CD4-positive, alpha-beta T cell (primary cell): ENCODE results near the gene ZDHHC20. TPM values are rescaled to one million over a fixed set of nuclear protein-coding genes. Genes with fewer than 3 reads are reported as not detected.

Experiments used
- ATAC-seq: fragments of 200-7000 bp; cut with Tn5 transposase; one replicate; pipeline ENCODE4 v1.10.0; 2022; ENCODE audit warnings: mild to moderate bottlenecking; ENCODE audit not compliant: poor library complexity
- CTCF ChIA-PET: fragments of 350-600 bp; sonication (Branson Sonifier 250); formaldehyde crosslinking; loops from one replicate; lab custom pipeline; 2021; ENCODE audit warnings: antibody characterized with exemption, inconsistent platforms; lab: Charles Lee
- POLR2A ChIA-PET: fragments of 350-600 bp; sonication (Branson Sonifier 250); formaldehyde crosslinking; loops from one replicate; lab custom pipeline; 2021; ENCODE audit warnings: antibody characterized with exemption, inconsistent platforms; lab: Charles Lee
- DNase-seq, 14 experiments: peaks; one replicate each; pipeline ENCODE4 v3.0.0-alpha.2; 2013 to 2020; ENCODE audit warnings: mixed read lengths in 2 of 14
- H3K27ac ChIP-seq, 2 donors: one replicate each; pipeline versions ENCODE4 v1.5.1 to v1.7.0; 2013; ENCODE audit warnings: low read length in 2 of 2, low read depth in 1 of 2, mild to moderate bottlenecking in 1 of 2
- H3K27me3 ChIP-seq, 2 experiments: 1 replicate in 1 of 2; 2 replicates in 1 of 2; pipeline versions ENCODE4 v1.6.1 to v1.7.0; 2013; ENCODE audit warnings: low read length in 2 of 2, control low read depth in 1 of 2, mild to moderate bottlenecking in 1 of 2, moderate library complexity in 1 of 2; ENCODE audit not compliant: insufficient read depth in 2 of 2, control insufficient read depth in 1 of 2
- H3K36me3 ChIP-seq: one replicate; pipeline ENCODE4 v1.6.1; 2013; ENCODE audit warnings: low read length, control low read depth; ENCODE audit not compliant: insufficient read depth
- H3K4me1 ChIP-seq: one replicate; pipeline ENCODE4 v1.6.1; 2013; ENCODE audit warnings: low read length, control low read depth; ENCODE audit not compliant: insufficient read depth
- H3K4me3 ChIP-seq: one replicate; pipeline ENCODE4 v1.5.1; 2013; ENCODE audit warnings: mild to moderate bottlenecking, low read length, moderate library complexity
- H3K9me3 ChIP-seq, 2 experiments: 1 replicate in 1 of 2; 2 replicates in 1 of 2; pipeline versions ENCODE4 v1.6.1 to v1.7.0; 2013; ENCODE audit warnings: low read length in 2 of 2, mild to moderate bottlenecking in 2 of 2, control low read depth in 1 of 2, moderate library complexity in 1 of 2; ENCODE audit not compliant: control insufficient read depth in 1 of 2, insufficient read depth in 1 of 2
- H3K27ac Mint-ChIP-seq: one replicate; pipeline ENCODE4 v1.8.0; 2020; ENCODE audit warnings: mixed read lengths
- H3K27me3 Mint-ChIP-seq: one replicate; pipeline ENCODE4 v1.8.0; 2021; ENCODE audit warnings: mixed read lengths
- H3K36me3 Mint-ChIP-seq: one replicate; pipeline ENCODE4 v1.8.0; 2021; ENCODE audit warnings: low read depth, mixed read lengths
- H3K4me1 Mint-ChIP-seq: one replicate; pipeline ENCODE4 v1.8.0; 2021; ENCODE audit warnings: low read depth, mixed read lengths
- H3K4me3 Mint-ChIP-seq: one replicate; pipeline ENCODE4 v1.8.0; 2020; ENCODE audit warnings: mild to moderate bottlenecking, mixed read lengths
- H3K9me3 Mint-ChIP-seq: one replicate; pipeline ENCODE4 v1.8.0; 2020; ENCODE audit warnings: mixed read lengths
- intact Hi-C, 2 experiments: fragments of 100-400 bp; cut with DNase I in 1 of 2; cut with micrococcal nuclease in 1 of 2; formaldehyde crosslinking; loops; one replicate each; pipeline versions ENCODE4 v1.15.1 to v1.9.0; 2023 to 2025; cut with DNase I, micrococcal nuclease
- total RNA-seq, 174 experiments: library from RNA in 2 of 174; stranded (reverse) in 2 of 174; gene quantifications; one replicate each; pipeline ENCODE4 v1.2.3 and lab custom pipeline; 2021 to 2026
- TF ChIP-seq, protein P1 (sequence below): fragments of 200-600 bp; IDR thresholded peaks from one replicate; pipeline ENCODE4 v1.8.0; 2022; ENCODE audit warnings: antibody characterized with exemption, mild to moderate bottlenecking

ZDHHC20 gene
- total RNA-seq, 2 experiments from 2014 or later, result 62.8 to 65.1 TPM

DNA sequence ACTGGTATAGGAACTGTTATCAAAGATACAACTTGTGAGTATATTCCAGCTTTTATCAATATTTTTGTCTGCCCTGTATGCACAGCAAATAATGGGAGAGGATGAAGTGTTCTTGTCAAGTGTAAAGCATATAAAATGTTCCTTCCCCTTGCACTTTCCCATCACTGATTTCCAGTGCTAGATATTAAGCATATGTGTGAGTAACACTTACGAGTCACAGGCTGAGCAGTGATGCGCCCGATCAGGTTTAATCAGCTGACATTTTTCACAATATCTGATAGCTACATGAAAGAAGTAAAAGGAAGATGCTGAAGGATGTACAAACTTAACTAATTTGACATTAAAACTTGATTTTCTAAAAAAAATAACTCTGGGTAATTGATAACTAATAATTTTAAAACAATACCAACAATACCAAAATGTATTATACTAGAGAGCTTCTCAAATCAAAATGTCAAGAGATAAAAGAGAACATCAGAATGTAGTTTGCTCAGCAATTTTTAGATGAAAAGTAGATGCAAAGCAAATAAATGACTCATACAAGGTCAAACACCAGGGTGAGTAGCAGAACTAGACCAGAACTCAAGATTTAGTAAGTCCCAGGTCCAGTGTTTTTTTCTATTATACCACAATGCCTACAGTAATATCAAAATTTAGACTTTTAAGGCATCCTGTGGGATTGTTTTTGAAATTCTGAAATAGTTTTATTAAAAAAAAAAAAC, 56.4 kb downstream of the ZDHHC20 start:
- ChIA-PET POLR2A (no interaction called here), CTCF (no interaction called here)
- H3K4me3 Mint-ChIP-seq, result no peak overlapping the region
- Histone ChIP-seq H3K4me3 (no peak overlapping the region), H3K27ac (no peak overlapping the region), H3K9me3 (no peaks in the 10 kb centered on the region), H3K4me1 (peaks cover 4% of the 10 kb centered on the region), H3K36me3 (peaks cover 16% of the 10 kb centered on the region), H3K27me3 (no peaks in the 10 kb centered on the region)
- no peak for ATAC-seq
- H3K27me3 Mint-ChIP-seq, result no peaks in the 10 kb centered on the region
- H3K9me3 Mint-ChIP-seq, result no peaks in the 10 kb centered on the region
- H3K4me1 Mint-ChIP-seq, result peaks cover 36% of the 10 kb centered on the region
- TF ChIP-seq, protein P1, sequence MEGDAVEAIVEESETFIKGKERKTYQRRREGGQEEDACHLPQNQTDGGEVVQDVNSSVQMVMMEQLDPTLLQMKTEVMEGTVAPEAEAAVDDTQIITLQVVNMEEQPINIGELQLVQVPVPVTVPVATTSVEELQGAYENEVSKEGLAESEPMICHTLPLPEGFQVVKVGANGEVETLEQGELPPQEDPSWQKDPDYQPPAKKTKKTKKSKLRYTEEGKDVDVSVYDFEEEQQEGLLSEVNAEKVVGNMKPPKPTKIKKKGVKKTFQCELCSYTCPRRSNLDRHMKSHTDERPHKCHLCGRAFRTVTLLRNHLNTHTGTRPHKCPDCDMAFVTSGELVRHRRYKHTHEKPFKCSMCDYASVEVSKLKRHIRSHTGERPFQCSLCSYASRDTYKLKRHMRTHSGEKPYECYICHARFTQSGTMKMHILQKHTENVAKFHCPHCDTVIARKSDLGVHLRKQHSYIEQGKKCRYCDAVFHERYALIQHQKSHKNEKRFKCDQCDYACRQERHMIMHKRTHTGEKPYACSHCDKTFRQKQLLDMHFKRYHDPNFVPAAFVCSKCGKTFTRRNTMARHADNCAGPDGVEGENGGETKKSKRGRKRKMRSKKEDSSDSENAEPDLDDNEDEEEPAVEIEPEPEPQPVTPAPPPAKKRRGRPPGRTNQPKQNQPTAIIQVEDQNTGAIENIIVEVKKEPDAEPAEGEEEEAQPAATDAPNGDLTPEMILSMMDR, result no peak
- peaks cover 76% of the 10 kb centered on the region for H3K36me3 Mint-ChIP-seq
- H3K27ac Mint-ChIP-seq, result peak overlapping the region; percentile 50
- DNase-seq, result peak in 2 of 14 experiments; percentile 17 to 26
- intact Hi-C loops, result loop anchor here in 1 of 2 experiments (5.0 kb wide), 1 partner anchor 55 kb away; the partner anchor contains the start of gene ZDHHC20

DNA sequence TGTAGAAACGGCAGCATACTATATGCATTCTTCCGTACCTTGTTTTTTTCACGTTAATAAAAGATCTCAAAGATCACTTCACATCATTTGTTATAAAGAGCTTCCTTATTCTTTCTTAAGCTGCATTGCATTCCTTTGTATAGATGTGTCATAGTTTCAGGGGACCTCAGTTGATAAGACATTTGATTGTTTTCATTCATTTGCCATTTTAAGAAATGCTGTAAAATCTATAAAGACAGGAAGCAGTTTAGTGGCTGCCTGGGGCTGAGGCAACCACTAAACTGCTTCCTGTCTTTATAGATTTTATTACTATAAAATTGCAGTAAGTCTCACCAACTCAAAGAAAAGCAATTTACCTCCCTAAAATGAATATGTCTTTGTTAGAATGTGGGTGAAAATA, 59.4 kb downstream of the ZDHHC20 start:
- intact Hi-C loops, result loop anchor here (5.0 to 10.0 kb wide), 2 partner anchors 58 to 105 kb away; partner anchors contain the start of gene ZDHHC20 (in 2 of the 2)
- peaks cover 22% of the 10 kb centered on the region for H3K4me1 ChIP-seq
- DNase-seq (peak in 4 of 14 experiments; percentile 15 to 42 (median 28)), ATAC-seq (peak; percentile 75)
- peak overlapping the region; percentile 10 for H3K27ac Mint-ChIP-seq
- H3K4me3 Mint-ChIP-seq, result peak overlapping the region; percentile 42
- H3K9me3 Mint-ChIP-seq, result no peaks in the 10 kb centered on the region
- H3K4me1 Mint-ChIP-seq, result peaks cover 58% of the 10 kb centered on the region
- H3K36me3 Mint-ChIP-seq, result peaks cover 63% of the 10 kb centered on the region
- ChIA-PET POLR2A (interaction anchor here (2.5 kb wide), 1 partner anchor 59 kb away, joined by 10 read pairs; the partner anchor contains the start of gene ZDHHC20), CTCF (interaction anchor here (1.5 kb wide), 1 partner anchor 77 kb away, joined by 4 read pairs; no protein-coding TSS in a partner anchor)
- peaks cover 10% of the 10 kb centered on the region for H3K36me3 ChIP-seq
- H3K4me3 ChIP-seq, result no peak overlapping the region
- H3K27ac ChIP-seq, result no peak overlapping the region
- TF ChIP-seq, protein P1, result no peak
- no peaks in the 10 kb centered on the region for H3K27me3 Mint-ChIP-seq
- H3K27me3 ChIP-seq, result no peaks in the 10 kb centered on the region
- H3K9me3 ChIP-seq, result no peaks in the 10 kb centered on the region

DNA sequence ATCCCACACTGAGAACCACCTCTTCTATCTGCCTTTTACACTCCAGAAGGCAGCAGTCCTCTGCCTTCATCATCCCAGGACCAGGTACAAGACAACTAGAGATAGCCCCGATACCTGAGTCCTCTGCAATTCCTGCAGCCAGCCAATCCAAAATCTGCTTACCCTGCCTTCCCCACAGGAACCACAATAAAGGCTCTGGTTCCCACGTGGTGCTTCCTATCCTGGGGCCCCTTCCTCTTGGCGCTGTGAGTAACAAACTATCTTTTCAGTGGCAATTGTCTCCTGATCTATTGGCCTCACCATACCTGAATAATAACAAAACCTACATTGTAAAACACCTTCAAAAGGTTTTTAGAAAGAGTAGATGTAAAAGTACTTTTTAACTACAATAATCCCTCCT, 63.1 kb downstream of the ZDHHC20 start:
- H3K4me1 Mint-ChIP-seq, result peaks cover 43% of the 10 kb centered on the region
- Histone ChIP-seq H3K4me3 (no peak overlapping the region), H3K27me3 (no peaks in the 10 kb centered on the region), H3K36me3 (peaks cover 38% of the 10 kb centered on the region), H3K27ac (no peak overlapping the region), H3K9me3 (no peaks in the 10 kb centered on the region), H3K4me1 (peaks cover 22% of the 10 kb centered on the region)
- DNase-seq (peak in 8 of 14 experiments; percentile 4 to 46 (median 31)), ATAC-seq (peak; percentile 51)
- no peaks in the 10 kb centered on the region for H3K27me3 Mint-ChIP-seq
- ChIA-PET POLR2A (interaction anchor here (1.5 kb wide), 1 partner anchor 10 kb away, joined by 4 read pairs; no protein-coding TSS in a partner anchor), CTCF (no interaction called here)
- TF ChIP-seq, protein P1, result no peak
- H3K36me3 Mint-ChIP-seq, result peaks cover 54% of the 10 kb centered on the region
- H3K4me3 Mint-ChIP-seq, result peak overlapping the region; percentile 78
- H3K27ac Mint-ChIP-seq, result peak overlapping the region; percentile 53
- intact Hi-C loops, result loop anchor here in 1 of 2 experiments (5.0 to 10.0 kb wide), 2 partner anchors 61 to 101 kb away; partner anchors contain the start of gene ZDHHC20
- H3K9me3 Mint-ChIP-seq, result no peaks in the 10 kb centered on the region
